Measurements from ENCODE around the gene UBE2Q2.
A peak's percentile ranks its signal among the peaks of the same experiment; 100 is the strongest.
"Not testable (repeated sequence)": the region's sequence is repeated elsewhere in the genome, so short reads cannot be mapped to it uniquely, and the experiment has no call there.

The UBE2Q2 gene

GRCh38 chr15:75871589-75871988, 28.3 kb downstream of the UBE2Q2 start:
- H3K27me3 Mint-ChIP-seq, H3K4me3 Mint-ChIP-seq, ATAC-seq, H3K27ac Mint-ChIP-seq, H3K9me3 Mint-ChIP-seq: not testable (repeated sequence)
- H3K4me1 Mint-ChIP-seq = peaks cover 20% of the 10 kb centered on the region
- peaks cover 46% of the 10 kb centered on the region for H3K36me3 Mint-ChIP-seq

DNA sequence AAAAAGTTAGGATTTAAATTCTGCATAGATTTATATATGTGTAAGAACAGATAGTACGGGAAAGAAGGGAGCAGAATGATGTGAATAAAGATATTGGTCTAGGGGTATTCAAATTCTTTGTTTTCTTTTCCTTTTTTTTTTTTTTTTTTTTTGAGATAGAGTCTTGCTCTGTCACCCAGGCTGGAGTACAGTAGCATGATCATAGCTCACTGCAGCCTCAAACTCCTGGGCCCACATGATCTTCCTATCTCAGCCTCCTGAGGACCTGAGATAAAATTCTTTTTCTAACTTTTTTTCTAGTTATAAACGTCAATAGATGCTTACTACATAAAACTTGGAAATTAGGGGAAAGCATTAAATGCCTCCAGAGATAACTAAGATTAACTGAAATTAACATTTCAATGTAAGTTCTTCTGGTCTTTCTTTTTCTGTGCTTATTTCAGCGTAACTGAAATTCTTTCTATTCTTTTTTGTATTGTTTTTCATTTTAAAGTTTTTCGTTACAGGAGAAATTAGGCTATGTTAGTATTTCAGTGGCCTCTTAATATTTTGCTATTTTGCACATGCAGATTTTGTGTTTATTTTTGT, 29.2 kb downstream of the UBE2Q2 start:
- Mint-ChIP-seq H3K9me3 (no peaks in the 10 kb centered on the region), H3K4me3 (no peak overlapping the region), H3K27ac (no peak overlapping the region), H3K36me3 (peaks cover 44% of the 10 kb centered on the region), H3K4me1 (peaks cover 11% of the 10 kb centered on the region), H3K27me3 (no peaks in the 10 kb centered on the region)
- ATAC-seq = no peak

- ATAC-seq = no peak
- Mint-ChIP-seq H3K4me3 (no peak overlapping the region), H3K27ac (no peak overlapping the region), H3K27me3 (no peaks in the 10 kb centered on the region), H3K36me3 (peaks cover 36% of the 10 kb centered on the region), H3K9me3 (no peaks in the 10 kb centered on the region), H3K4me1 (no peaks in the 10 kb centered on the region)
These were observed 40.8 kb downstream of the UBE2Q2 start for GRCh38 chr15:75884041-75884440.

DNA sequence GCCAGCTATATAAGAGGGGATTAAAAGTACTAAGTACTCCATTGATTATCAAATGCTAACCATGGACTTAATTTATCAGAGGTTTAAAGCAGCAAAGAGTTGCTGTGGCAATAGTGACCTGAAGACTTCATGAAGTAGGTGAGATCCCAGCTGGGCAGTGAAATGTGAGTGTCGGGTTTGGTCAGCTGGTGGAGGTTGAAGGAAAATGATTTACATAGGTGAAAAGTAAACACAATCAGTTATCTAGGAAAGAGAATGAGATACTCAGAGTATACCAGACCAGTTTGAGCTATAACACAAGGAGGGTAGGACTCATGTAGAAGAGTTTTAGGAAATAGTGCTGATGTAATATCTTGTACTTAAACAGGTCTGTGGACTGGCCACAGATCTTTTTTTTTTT, 43.9 kb downstream of the UBE2Q2 start:
- H3K27ac Mint-ChIP-seq = no peak overlapping the region
- no peak overlapping the region for H3K4me3 Mint-ChIP-seq
- ATAC-seq = no peak
- peaks cover 20% of the 10 kb centered on the region for H3K36me3 Mint-ChIP-seq
- H3K4me1 Mint-ChIP-seq = no peaks in the 10 kb centered on the region
- H3K9me3 Mint-ChIP-seq = no peaks in the 10 kb centered on the region
- H3K27me3 Mint-ChIP-seq = no peaks in the 10 kb centered on the region

- no peaks in the 10 kb centered on the region for H3K4me1 Mint-ChIP-seq
- H3K36me3 Mint-ChIP-seq = peaks cover 30% of the 10 kb centered on the region
- no peaks in the 10 kb centered on the region for H3K9me3 Mint-ChIP-seq
- H3K27me3 Mint-ChIP-seq = no peaks in the 10 kb centered on the region
- no peak overlapping the region for H3K27ac Mint-ChIP-seq
- ATAC-seq = no peak
- H3K4me3 Mint-ChIP-seq = no peak overlapping the region
These were observed 48.6 kb downstream of the UBE2Q2 start for GRCh38 chr15:75891895-75892294.

GRCh38 chr15:75895731-75896130, 52.5 kb downstream of the UBE2Q2 start:
- Mint-ChIP-seq H3K4me3 (no peak overlapping the region), H3K27ac (no peak overlapping the region), H3K36me3 (peaks cover 16% of the 10 kb centered on the region)

DNA sequence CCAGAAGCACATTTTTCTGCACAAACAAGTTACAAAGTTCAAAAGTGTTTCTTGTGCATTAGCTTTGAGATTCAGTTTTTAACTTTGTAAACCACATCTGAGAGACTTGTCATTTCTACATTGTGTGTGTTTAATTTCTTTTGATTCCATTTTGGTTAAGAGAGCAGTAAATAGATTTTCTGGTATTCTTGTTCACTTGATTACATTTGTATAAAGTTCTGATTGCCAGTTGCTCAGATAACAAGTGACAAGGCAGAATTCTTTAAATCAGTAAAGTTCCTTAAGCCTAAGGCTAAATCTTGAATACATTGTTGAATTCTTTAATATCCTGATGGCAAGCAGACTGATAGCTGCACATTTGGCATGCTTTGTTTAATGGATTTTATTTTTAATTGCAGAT, 57.3 kb downstream of the UBE2Q2 start:
- H3K27me3 Mint-ChIP-seq = no peaks in the 10 kb centered on the region
- H3K4me3 Mint-ChIP-seq = no peak overlapping the region
- H3K9me3 Mint-ChIP-seq = no peaks in the 10 kb centered on the region
- ATAC-seq = no peak
- peaks cover 5% of the 10 kb centered on the region for H3K36me3 Mint-ChIP-seq
- peak overlapping the region; percentile 48 for H3K27ac Mint-ChIP-seq
- peaks cover 20% of the 10 kb centered on the region for H3K4me1 Mint-ChIP-seq

More at GRCh38 chr15:75895731-75896130, 52.5 kb downstream of the UBE2Q2 start:
- ATAC-seq = no peak
- no peaks in the 10 kb centered on the region for H3K27me3 Mint-ChIP-seq
- H3K4me1 Mint-ChIP-seq = no peaks in the 10 kb centered on the region
- H3K9me3 Mint-ChIP-seq = no peaks in the 10 kb centered on the region

DNA sequence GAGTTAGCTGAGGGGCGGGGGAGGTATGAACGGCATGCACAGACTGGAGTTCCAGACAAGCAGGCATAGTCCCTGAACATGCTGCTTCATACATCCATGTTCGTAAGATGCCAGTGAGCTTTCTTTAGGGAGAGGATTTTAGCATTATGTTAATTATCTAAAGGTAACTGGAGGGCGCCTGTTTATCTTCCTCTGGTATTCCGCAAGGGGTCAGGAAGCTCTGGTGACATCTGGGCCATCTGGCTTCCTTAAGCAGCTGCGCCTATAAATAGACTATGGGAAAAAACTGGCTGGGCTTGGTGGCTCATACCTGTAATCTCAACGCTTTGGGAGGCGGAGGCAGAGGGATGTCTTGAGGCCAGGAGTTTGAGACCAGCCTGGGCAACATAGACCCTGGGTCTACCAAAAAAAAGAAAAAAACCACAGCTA, 58.9 kb downstream of the UBE2Q2 start:
- no peak for ATAC-seq
- no peaks in the 10 kb centered on the region for H3K27me3 Mint-ChIP-seq
- peak overlapping the region; percentile 52 for H3K4me3 Mint-ChIP-seq
- peaks cover 5% of the 10 kb centered on the region for H3K36me3 Mint-ChIP-seq
- no peaks in the 10 kb centered on the region for H3K9me3 Mint-ChIP-seq
- peak overlapping the region; percentile 93 for H3K27ac Mint-ChIP-seq
- peaks cover 20% of the 10 kb centered on the region for H3K4me1 Mint-ChIP-seq

DNA sequence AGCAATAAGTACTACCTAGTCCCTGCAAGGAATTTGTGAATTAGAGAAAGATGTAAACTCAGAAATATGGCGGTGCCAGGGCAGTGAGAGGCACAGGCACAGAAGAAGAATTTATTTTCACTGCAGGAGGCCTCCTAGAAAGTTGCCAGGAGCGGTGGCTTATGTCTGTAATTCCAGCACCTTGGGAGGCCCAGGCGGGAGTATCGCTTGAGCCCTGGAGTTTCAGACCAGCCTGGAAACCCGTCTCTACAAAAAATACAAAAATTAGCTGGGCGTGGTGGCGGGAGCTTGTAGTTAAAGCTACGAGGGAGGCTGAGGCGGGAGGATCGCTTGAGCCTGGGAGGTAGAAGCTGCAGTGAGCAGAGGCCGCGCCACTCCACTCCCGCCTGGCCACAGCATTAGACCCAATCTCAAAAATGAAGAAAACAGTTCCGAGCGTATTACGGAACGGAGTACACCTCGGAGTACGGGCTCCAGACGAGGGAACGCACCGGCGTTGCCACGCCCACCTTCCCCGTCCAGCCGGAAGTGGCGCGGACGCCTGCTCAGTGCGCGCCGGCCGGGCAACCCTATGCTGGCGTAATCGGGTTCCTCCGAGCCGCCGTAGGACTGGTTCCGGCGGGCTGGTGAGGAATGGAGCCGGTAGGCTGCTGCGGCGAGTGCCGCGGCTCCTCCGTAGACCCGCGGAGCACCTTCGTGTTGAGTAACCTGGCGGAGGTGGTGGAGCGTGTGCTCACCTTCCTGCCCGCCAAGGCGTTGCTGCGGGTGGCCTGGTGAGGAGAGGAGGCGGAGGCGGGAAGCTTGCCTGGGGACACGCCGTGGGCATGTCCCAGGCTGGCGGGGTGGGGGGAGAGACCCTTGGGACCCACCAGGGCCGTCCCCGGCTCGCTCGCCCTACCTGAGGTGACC, 60.3 kb downstream of the UBE2Q2 start, which contains the start of gene FBXO22:
Gene FBXO22, plus strand, starts transcription at position 548 of the 909 bp plus-strand sequence. Its CDS starts 86 bp downstream, at position 634.
- peak within 1 kb of the TSS; percentile 93 for H3K27ac Mint-ChIP-seq
- peak; percentile 99 for ATAC-seq
- no peaks in the 10 kb centered on the region for H3K9me3 Mint-ChIP-seq
- H3K4me3 Mint-ChIP-seq = peak within 1 kb of the TSS; percentile 98
- H3K36me3 Mint-ChIP-seq = no peaks in the 10 kb centered on the region
- no peaks in the 10 kb centered on the region for H3K27me3 Mint-ChIP-seq
- peaks cover 20% of the 10 kb centered on the region for H3K4me1 Mint-ChIP-seq

- Mint-ChIP-seq H3K4me3 (peak overlapping the region; percentile 98), H3K36me3 (peaks cover 15% of the 10 kb centered on the region), H3K9me3 (no peaks in the 10 kb centered on the region), H3K4me1 (peaks cover 32% of the 10 kb centered on the region), H3K27ac (peak overlapping the region; percentile 93), H3K27me3 (no peaks in the 10 kb centered on the region)
- no peak for ATAC-seq
These were observed 62.0 kb downstream of the UBE2Q2 start for GRCh38 chr15:75905231-75905630.

- not testable (repeated sequence) for H3K27ac Mint-ChIP-seq, ATAC-seq
- peaks cover 59% of the 10 kb centered on the region for H3K36me3 Mint-ChIP-seq
These were observed 67.1 kb downstream of the UBE2Q2 start for GRCh38 chr15:75910355-75910754.

GRCh38 chr15:75916978-75917377, 73.7 kb downstream of the UBE2Q2 start:
- Mint-ChIP-seq H3K4me1 (peaks cover 12% of the 10 kb centered on the region), H3K27ac (no peak overlapping the region), H3K4me3 (no peak overlapping the region), H3K27me3 (no peaks in the 10 kb centered on the region), H3K9me3 (no peaks in the 10 kb centered on the region), H3K36me3 (peaks cover 48% of the 10 kb centered on the region)
- no peak for ATAC-seq

More at GRCh38 chr15:75910355-75910754, 67.1 kb downstream of the UBE2Q2 start:
- not testable (repeated sequence) for H3K9me3 Mint-ChIP-seq, H3K4me3 Mint-ChIP-seq, H3K27me3 Mint-ChIP-seq
- H3K4me1 Mint-ChIP-seq = peaks cover 41% of the 10 kb centered on the region

DNA sequence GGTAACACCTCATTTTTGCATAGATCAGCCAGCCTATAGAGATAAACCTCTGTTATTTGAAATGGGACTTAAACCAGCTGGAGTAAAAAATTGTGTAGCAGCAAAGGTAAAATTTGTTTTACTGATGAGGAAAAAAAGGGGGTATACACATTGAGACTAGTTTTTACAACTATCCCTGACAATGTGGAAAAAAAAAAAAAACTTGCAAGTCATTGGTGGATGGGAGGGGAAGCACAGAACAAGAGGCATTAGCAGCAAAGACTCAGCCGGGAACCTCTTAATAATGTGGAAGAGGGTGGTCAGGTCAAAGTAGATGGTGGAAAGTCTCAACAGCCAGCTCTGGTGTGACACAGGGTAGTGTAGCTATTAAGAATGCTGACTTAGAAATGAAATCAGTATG, 74.9 kb downstream of the UBE2Q2 start:
- peaks cover 46% of the 10 kb centered on the region for H3K36me3 Mint-ChIP-seq

GRCh38 chr15:75920079-75920478, 76.8 kb downstream of the UBE2Q2 start:
- peaks cover 39% of the 10 kb centered on the region for H3K36me3 Mint-ChIP-seq
- H3K4me3 Mint-ChIP-seq = no peak overlapping the region
- H3K9me3 Mint-ChIP-seq = no peaks in the 10 kb centered on the region
- H3K27me3 Mint-ChIP-seq = no peaks in the 10 kb centered on the region
- peaks cover 24% of the 10 kb centered on the region for H3K4me1 Mint-ChIP-seq
- no peak overlapping the region for H3K27ac Mint-ChIP-seq
- ATAC-seq = no peak

More for the DNA sequence above, 74.9 kb downstream of the UBE2Q2 start:
- Mint-ChIP-seq H3K27ac (no peak overlapping the region), H3K9me3 (no peaks in the 10 kb centered on the region), H3K27me3 (no peaks in the 10 kb centered on the region), H3K4me3 (no peak overlapping the region), H3K4me1 (peaks cover 10% of the 10 kb centered on the region)
- ATAC-seq = no peak

GRCh38 chr15:75921732-75922703, 78.8 kb downstream of the UBE2Q2 start:
- H3K4me1 Mint-ChIP-seq = peaks cover 40% of the 10 kb centered on the region
- H3K27ac Mint-ChIP-seq = no peak overlapping the region
- ATAC-seq = no peak
- H3K9me3 Mint-ChIP-seq = no peaks in the 10 kb centered on the region
- no peak overlapping the region for H3K4me3 Mint-ChIP-seq
- no peaks in the 10 kb centered on the region for H3K27me3 Mint-ChIP-seq
- H3K36me3 Mint-ChIP-seq = peaks cover 54% of the 10 kb centered on the region
